ENCODE data around the gene APOA1.

APOA1 gene

DNA sequence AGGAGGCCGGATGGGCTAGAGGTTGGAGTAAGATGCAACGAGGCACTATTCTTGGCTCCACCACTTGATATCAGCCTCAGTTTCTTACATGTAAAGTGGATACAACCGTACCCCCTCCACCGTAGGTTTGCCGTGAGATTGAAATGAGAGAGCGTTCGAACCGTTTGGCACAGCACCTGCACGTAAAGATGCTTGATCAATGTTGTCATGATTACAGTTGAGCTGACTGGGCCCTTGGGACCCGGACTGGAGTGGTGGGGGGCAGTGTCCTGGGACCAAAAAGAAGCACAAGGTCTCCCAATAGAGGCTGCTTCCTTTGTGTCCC is 4.0 kb downstream of the APOA1 start:
- no peak for DNase-seq

DNA sequence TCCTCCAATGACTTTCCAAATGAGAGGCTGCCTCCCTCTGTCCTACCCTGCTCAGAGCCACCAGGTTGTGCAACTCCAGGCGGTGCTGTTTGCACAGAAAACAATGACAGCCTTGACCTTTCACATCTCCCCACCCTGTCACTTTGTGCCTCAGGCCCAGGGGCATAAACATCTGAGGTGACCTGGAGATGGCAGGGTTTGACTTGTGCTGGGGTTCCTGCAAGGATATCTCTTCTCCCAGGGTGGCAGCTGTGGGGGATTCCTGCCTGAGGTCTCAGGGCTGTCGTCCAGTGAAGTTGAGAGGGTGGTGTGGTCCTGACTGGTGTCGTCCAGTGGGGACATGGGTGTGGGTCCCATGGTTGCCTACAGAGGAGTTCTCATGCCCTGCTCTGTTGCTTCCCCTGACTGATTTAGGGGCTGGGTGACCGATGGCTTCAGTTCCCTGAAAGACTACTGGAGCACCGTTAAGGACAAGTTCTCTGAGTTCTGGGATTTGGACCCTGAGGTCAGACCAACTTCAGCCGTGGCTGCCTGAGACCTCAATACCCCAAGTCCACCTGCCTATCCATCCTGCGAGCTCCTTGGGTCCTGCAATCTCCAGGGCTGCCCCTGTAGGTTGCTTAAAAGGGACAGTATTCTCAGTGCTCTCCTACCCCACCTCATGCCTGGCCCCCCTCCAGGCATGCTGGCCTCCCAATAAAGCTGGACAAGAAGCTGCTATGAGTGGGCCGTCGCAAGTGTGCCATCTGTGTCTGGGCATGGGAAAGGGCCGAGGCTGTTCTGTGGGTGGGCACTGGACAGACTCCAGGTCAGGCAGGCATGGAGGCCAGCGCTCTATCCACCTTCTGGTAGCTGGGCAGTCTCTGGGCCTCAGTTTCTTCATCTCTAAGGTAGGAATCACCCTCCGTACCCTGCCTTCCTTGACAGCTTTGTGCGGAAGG is 4.8 kb downstream of the APOA1 start:
- no peak for DNase-seq

DNA sequence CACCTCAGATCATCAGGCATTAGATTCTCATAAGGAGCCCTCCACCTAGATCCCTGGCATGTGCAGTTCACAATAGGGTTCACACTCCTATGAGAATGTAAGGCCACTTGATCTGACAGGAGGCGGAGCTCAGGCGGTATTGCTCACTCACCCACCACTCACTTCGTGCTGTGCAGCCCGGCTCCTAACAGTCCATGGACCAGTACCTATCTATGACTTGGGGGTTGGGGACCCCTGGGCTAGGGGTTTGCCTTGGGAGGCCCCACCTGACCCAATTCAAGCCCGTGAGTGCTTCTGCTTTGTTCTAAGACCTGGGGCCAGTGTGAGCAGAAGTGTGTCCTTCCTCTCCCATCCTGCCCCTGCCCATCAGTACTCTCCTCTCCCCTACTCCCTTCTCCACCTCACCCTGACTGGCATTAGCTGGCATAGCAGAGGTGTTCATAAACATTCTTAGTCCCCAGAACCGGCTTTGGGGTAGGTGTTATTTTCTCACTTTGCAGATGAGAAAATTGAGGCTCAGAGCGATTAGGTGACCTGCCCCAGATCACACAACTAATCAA is 5.6 kb downstream of the APOA1 start:
- no peak for DNase-seq

DNA sequence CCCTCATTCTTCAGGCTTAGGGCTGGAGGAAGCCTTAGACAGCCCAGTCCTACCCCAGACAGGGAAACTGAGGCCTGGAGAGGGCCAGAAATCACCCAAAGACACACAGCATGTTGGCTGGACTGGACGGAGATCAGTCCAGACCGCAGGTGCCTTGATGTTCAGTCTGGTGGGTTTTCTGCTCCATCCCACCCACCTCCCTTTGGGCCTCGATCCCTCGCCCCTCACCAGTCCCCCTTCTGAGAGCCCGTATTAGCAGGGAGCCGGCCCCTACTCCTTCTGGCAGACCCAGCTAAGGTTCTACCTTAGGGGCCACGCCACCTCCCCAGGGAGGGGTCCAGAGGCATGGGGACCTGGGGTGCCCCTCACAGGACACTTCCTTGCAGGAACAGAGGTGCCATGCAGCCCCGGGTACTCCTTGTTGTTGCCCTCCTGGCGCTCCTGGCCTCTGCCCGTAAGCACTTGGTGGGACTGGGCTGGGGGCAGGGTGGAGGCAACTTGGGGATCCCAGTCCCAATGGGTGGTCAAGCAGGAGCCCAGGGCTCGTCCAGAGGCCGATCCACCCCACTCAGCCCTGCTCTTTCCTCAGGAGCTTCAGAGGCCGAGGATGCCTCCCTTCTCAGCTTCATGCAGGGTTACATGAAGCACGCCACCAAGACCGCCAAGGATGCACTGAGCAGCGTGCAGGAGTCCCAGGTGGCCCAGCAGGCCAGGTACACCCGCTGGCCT is 7.1 kb downstream of the APOA1 start:
- DNase-seq: no peak

DNA sequence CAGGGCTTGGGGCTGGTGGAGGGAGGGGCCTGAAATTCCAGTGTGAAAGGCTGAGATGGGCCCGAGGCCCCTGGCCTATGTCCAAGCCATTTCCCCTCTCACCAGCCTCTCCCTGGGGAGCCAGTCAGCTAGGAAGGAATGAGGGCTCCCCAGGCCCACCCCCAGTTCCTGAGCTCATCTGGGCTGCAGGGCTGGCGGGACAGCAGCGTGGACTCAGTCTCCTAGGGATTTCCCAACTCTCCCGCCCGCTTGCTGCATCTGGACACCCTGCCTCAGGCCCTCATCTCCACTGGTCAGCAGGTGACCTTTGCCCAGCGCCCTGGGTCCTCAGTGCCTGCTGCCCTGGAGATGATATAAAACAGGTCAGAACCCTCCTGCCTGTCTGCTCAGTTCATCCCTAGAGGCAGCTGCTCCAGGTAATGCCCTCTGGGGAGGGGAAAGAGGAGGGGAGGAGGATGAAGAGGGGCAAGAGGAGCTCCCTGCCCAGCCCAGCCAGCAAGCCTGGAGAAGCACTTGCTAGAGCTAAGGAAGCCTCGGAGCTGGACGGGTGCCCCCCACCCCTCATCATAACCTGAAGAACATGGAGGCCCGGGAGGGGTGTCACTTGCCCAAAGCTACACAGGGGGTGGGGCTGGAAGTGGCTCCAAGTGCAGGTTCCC is 7.8 kb downstream of the APOA1 start, which contains the start of gene APOC3:
TSS of gene APOC3 (plus strand) at position 383 of the 659 bp plus-strand sequence. CDS start 676 bp downstream, outside the sequence.
- DNase-seq: no peak

DNA sequence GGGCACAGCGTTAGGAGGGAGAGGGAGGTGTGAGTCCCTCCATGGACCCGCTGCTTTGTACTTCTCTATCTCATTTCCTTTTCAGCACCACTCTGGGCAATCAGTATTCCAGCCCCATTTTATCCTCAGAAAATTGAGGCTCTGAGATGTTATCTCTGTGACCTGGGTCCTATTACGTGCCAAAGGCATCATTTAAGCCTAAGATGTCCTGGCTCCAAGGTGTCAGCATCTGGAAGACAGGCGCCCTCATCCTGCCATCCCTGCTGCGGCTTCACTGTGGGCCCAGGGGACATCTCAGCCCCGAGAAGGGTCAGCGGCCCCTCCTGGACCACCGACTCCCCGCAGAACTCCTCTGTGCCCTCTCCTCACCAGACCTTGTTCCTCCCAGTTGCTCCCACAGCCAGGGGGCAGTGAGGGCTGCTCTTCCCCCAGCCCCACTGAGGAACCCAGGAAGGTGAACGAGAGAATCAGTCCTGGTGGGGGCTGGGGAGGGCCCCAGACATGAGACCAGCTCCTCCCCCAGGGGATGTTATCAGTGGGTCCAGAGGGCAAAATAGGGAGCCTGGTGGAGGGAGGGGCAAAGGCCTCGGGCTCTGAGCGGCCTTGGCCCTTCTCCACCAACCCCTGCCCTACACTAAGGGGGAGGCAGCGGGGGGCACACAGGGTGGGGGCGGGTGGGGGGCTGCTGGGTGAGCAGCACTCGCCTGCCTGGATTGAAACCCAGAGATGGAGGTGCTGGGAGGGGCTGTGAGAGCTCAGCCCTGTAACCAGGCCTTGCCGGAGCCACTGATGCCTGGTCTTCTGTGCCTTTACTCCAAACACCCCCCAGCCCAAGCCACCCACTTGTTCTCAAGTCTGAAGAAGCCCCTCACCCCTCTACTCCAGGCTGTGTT is 8.5 kb downstream of the APOA1 start:
- DNase-seq: no peak

DNA sequence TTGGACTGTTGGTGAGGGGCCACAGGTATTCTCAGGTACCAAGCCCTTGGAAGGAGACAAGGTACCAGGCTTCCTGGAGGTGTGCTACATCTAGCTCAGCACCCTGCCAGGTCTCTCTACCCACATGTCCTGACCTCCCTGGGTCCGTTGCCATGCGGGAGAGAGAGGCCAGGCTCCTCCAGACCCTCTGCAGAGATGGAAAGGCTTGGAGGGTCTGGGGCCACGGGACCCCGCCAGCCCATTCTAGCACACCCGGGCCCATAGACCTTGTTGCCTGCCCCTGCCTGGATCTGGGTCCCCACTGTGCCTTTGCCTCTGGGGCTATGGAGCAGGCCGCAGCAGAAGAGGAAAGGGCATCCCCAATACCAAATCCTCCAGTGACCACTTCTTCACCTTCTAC is 10.0 kb downstream of the APOA1 start:
- no peak for DNase-seq

DNA sequence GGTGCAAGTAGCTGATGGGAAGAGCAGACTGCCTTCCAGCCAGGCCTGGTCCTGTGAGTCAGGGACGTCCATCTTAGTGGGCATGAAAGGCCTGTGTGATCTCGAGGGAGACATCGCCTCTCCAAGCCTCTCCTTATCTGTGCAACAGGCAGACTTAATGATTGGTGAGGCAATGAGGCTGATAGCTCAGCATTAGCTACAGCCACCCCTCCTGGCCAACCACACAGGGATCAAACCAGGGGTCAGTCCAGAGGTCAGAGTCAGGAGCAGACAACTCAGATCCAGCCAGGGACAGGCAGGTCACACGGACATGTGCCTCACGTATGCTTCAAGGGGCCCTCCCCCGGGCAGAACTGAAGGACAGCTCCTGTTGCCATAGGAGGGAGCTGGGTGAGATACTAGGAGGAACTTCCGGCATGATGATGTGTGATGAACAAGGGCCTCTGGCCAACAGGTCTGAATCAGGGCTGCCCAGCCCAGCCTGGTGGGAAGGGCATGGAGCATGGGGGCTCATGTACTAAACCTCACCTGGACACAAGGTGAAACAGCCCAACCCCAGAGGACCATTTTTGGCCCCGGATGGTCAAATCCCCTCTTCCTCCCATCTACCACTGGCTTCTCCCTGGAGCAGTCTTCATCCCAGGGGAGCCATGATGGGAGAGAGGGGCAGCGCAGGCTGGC is 10.5 kb downstream of the APOA1 start:
- no peak for DNase-seq

DNA sequence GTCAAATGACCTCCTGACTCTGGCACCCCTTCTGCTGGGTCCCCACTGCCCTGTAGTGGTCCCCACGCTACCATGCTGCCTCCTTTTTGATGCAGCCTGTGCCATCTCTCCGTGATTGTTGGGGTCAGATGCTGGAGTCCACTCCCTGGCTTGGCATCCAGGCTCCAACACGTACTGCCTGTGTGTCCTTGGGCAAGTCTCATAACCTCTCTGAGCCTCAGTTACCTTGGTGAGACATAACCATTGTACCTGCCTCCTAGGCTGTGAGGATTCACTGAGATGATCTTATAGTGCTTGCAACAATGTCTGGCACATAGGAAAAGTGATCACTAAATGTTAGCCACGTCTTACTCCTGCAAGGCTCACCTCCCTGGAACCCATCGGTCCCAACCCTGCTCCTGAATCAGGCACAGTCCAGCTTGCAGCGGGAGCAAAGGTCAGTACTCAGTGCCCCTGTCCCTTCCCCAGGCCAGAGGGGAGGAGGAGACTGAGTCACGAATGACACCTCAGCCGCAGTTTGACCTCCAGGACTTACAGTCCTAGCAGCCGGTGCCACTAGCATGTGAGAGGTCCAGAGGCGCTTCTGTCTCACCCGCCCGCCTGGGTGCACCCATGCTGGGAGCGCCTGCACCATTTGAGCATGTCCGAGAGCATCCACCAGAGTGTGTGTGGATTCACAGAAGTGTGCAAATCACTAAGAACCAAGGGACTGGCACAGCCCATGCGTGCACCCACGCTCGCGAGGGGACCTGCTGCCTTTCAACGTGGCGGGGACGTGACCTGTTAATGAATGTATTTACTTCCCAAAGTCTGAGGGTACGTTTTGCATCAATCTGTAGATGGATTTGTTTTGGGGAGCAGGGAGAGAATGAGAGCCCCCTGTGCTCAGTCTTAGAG is 11.3 kb downstream of the APOA1 start:
- DNase-seq: no peak

DNA sequence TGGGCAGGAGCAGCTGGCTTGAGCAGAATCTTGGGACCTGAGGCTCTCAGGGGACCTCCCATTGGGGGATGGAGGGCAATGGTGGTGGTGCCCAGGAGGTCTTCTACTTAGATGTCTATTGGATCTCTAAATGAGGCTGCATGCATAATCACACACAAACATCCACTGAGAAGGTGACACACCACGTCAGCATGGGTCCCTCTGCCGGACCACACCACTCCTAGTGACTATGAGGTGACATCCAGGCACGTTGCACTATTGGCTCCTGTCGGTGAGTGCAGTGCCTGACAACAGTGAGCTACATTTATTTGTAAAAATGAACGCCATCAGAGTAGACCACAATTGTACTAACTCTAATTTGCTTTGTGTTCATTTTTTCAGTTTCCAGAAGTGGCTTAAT is 12.0 kb downstream of the APOA1 start:
- no peak for DNase-seq

DNA sequence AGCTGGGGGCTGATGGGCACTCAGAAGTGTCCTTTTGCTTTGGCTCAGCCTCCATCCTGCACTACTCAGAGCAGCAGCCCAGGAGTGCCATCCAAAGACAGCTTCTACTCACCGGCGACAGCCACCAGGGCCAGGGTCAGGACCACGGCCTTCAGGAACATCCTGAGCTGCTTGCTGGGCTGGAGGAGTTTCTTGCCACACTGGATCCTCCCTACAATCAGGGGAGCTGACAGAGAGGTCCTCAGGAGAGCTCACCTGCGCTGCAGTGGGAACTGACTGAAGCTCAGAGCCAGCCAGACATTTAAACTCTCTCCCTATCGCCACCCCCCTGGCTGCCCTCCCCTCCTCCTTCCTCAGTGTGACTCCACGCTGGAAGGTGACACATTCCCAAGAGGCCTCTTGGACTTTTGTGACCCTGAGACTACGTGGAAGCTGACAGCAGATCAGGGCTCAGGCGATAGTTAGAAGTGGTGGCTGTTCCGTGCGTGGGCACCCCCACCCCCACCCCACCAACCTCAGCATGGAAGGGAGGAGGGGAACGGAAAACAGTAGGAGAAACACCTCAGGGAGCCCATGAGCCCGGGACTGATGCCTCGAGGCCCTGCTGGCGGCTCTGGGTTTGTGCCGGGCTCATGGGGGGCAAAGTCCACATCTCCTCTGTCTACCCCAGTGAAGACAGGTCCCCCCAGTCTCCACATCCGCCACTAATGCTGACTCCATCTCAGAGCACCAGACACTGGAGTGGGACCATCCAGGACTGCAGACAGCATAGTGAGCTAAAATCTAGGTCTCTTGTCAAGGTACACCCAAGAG is 14.2 kb downstream of the APOA1 start, which contains the start of gene APOA4:
TSS of gene APOA4 (minus strand) at position 274 of the 813 bp plus-strand sequence. CDS start at position 161, 113 bp downstream.
- no peak for DNase-seq

DNA sequence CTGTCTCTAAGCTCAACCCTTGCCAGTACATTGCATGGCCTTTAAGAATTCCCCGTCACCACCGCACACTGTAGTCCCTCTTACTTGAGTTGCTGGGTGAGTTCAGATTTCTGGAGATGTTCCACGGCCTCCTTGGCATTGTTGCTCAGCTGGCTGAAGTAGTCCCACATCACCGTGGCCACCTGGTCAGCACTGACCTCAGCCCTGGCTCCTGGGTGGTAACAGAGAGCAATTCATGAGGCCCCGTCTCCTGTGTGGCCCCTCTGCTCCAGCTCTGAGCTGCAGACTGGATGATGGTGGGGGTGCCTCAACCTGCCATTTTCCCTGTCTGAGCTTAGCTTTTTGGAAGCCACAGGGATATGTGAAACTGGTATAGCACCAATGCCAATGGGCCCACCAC is 14.8 kb downstream of the APOA1 start:
- DNase-seq: no peak

DNA sequence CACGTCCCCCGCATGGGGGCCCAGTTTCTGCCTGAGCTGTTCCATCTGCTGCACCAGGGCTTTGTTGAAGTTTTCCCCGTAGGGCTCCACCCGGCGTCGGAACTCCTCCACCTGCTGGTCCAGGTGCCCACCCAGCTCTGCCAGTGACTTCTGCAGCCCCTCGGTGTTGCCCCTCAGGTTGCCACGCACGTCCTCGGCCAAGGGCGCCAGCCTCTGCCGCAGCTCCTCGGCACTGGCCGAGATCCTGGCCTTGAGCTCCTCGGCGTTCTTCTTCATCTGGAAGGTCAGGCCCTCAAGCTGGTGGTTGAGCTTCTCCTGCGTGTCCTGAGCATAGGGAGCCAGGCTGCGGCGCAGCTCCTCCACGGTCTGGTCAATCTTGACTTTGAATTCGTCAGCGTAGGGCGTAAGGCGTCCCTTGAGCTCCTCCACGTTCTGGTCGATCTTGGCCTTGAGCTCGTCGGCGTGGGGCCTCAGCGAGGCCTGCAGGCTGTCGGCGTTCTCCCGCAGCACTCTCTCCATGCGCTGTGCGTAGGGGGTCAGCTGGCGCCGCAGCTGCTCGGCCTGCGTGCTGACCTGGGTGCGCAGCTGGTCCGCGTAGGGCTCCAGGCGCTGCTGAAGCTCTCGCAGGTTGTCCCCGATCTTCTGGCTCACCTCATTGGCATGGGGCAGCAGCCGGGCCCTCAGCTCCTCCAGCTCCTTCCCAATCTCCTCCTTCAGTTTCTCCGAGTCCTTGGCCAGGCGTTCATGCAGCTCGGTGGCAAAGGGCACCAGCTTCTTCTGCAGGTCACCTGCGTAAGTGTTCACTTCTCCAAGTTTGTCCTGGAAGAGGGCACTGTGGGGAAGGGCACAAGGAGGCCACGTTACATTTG is 16.1 kb downstream of the APOA1 start:
- DNase-seq: no peak

DNA sequence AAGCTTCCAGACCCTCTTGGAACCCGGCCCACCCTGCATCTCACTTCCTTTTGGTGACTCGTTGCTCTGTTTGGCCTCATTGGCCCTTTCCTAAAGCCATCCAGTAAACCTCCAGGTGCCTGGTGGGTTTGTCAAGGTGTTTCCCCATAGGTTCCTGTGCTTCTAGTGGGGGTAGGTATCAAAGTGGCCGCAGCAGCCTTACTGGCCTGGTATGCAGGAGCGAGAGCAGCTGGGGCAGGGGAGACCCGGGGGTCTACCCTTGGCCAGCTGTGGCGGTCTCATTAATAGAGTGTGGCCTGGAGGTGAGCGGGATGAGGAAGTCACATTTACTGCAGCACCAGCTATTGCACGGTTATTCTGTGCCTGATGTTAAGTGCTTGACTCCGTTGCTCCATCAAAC is 18.4 kb downstream of the APOA1 start:
- no peak for DNase-seq

DNA sequence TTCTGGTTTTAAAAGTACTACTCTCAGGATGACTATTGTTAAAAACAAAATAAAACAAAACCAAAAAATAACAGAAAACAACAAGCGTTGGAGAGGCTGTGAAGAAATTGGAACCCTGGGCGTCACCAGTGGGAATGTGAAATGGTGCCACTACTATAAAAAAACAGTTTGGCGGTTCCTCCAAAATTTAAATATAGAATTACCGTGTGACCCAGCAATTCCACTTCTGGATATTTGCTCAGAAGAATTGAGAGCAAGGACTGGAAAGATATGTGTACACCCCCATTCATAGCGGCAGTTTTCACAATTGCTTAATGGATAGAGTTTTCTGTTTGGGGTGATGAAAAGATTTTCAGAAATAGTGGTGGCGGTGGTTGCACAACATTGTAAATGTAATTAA is 22.9 kb downstream of the APOA1 start:
- no peak for DNase-seq

DNA sequence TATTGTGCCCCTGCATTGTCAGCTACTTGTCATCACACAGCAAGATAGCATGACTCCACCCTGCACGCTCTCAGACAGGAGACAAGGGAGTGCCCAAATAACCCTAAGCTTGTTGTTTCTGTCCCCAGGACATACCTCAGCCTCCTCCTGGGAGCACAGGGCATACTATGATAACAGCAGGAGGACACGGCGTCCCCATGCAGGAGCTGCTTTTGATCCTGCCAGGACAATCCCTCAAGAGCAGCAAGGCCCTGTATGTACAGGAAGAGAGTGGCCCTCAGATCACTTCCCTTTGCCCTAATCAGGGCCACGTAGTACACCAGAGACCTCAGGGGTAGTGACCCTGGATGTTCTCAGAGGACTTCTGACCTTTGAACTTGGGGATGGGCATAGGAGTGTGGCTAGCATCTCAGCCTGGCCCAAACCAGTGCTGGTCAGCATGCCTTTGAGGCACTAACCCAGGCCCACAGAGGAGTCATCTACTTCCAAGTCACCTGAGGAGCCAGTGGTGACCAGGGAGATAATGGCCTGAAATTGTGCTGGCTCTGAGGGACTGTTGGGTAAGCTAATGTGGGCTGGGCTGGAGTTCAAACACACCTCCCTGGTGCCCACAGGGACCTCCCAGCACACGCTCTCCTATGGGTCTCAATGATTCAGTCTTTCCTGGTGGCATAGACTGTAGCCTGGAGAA is 23.5 kb downstream of the APOA1 start:
- no peak for DNase-seq

DNA sequence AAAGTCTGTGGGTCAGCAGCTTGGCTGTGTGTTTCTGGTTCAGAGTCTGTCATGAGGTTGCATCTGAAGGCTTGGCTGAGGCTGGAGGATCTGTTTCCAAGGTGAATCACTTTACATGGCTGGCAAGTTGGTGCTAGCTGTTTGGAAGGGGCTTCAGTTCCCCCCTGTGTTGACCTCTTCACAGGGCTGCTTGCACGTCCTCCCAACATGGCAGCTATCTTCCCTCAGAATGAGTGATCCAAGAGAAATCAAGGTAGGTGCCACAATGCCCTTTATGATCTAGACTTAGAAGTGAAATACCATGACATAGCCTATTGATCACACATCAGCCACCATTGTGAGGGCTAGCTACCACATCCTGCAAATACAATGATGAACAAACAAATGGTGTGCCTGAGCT is 24.3 kb downstream of the APOA1 start:
- DNase-seq: no peak

DNA sequence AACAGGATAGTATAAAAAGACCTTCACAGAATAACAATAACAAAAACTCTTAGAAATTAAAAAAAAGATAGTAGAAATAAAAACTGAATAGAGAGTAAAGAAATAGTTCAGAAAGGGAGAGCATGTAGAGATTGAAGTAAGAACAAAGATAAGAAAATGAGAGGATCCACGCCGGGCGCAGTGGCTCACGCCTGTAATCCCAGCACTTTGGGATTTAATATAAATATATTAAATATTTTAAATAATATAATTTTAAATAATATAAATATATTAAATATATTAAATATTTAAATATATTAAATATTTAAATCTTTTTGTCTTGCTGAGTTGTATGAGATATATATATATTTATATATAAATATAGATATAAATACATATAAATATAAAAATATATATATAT is 25.3 kb downstream of the APOA1 start:
- no peak for DNase-seq

Data from NK-92 treated with Interleukin-12 subunit alpha and Interleukin-12 subunit beta, amount 100 ng/mL, for 24 hours (cell line).